ENCODE data around the gene PRR12. TPM values are rescaled to one million over a fixed set of nuclear protein-coding genes. Genes with fewer than 3 reads are reported as not detected.

The PRR12 gene
- total and polyA plus RNA-seq, 12 donors, result 5.2 to 19.2 (median 16.2) TPM

- Histone ChIP-seq H3K9me3 (no peaks in the 10 kb centered on the region), H3K27me3 (no peaks in the 10 kb centered on the region), H3K27ac (no peak overlapping the region), H3K4me3 (no peak overlapping the region), H3K4me1 (no peaks in the 10 kb centered on the region), H3K36me3 (peaks cover 0 to 97% (median 41%) of the 10 kb centered on the region in 9 donors)
- intact Hi-C loops (cut with DNase I), result no loop called here
- no peak for TF ChIP-seq CTCF (IDR thresholded peaks at IDR 0.05)
- WGBS, 2 donors, result 58 to 73% methylated on average over 7 of the region's 7 CpGs
- DNase-seq, result no peak
- no peak for ATAC-seq
Observed at GRCh38 chr19:49605605-49606004, 14.6 kb downstream of the PRR12 start.

GRCh38 chr19:49609499-49610092, 18.6 kb downstream of the PRR12 start:
- no peaks in the 10 kb centered on the region for H3K27me3 ChIP-seq
- DNase-seq (no peak), ATAC-seq (peak in 1 of 8 donors; percentile 11)
- H3K9me3 ChIP-seq, result no peaks in the 10 kb centered on the region
- H3K4me3 ChIP-seq, result no peak overlapping the region
- H3K27ac ChIP-seq, result no peak overlapping the region
- TF ChIP-seq CTCF (IDR thresholded peaks at IDR 0.05), result no peak
- intact Hi-C loops (cut with DNase I), result no loop called here
- WGBS, 2 donors, result 96% methylated on average over 12 of the region's 12 CpGs
- H3K36me3 ChIP-seq, result peaks cover 0 to 86% (median 11%) of the 10 kb centered on the region in 9 donors
- peaks cover 0 to 26% (median 5%) of the 10 kb centered on the region in 9 donors for H3K4me1 ChIP-seq

GRCh38 chr19:49613374-49613773, 22.4 kb downstream of the PRR12 start:
- Histone ChIP-seq H3K27ac (peak overlapping the region in 1 of 10 donors; percentile 50), H3K4me1 (peaks cover 0 to 26% (median 5%) of the 10 kb centered on the region in 9 donors), H3K4me3 (no peak overlapping the region), H3K27me3 (no peaks in the 10 kb centered on the region), H3K9me3 (peaks cover 0 to 6% (median 0%) of the 10 kb centered on the region in 11 donors), H3K36me3 (peaks cover 4 to 82% (median 31%) of the 10 kb centered on the region in 9 donors)
- DNase-seq (no peak), ATAC-seq (peak in 1 of 8 donors; percentile 59)
- WGBS, 2 donors, result 53 to 56% methylated on average over 4 of the region's 4 CpGs
- intact Hi-C loops (cut with DNase I), result no loop called here
- TF ChIP-seq CTCF (IDR thresholded peaks at IDR 0.05), result no peak

- Histone ChIP-seq H3K27me3 (no peaks in the 10 kb centered on the region), H3K9me3 (peaks cover 0 to 6% (median 0%) of the 10 kb centered on the region in 11 donors), H3K27ac (peak overlapping the region in 2 of 10 donors; percentile 1 to 50), H3K4me3 (no peak overlapping the region), H3K4me1 (peaks cover 0 to 26% (median 5%) of the 10 kb centered on the region in 9 donors), H3K36me3 (peaks cover 4 to 82% (median 29%) of the 10 kb centered on the region in 9 donors)
- intact Hi-C loops (cut with DNase I), result no loop called here
- DNase-seq, result no peak
- 88% methylated on average over 19 of the region's 19 CpGs for WGBS, 2 donors
- TF ChIP-seq CTCF (IDR thresholded peaks at IDR 0.05), result no peak
- ATAC-seq, result no peak
Observed at GRCh38 chr19:49614096-49614833, 23.3 kb downstream of the PRR12 start.

All from heart right ventricle (tissue), 16 donors.